Keratinocyte (primary cell): ENCODE data around the gene RNF182.

Source experiments
- EZH2 ChIP-seq: IDR thresholded peaks from one replicate; pipeline ENCODE4 v1.6.1; 2012; ENCODE audit warnings: inconsistent platforms, mild to moderate bottlenecking, low read length, moderate library complexity
- TF ChIP-seq, protein P1 (sequence below), 3 experiments: IDR thresholded peaks in 1 of 3; conservative IDR thresholded peaks in 1 of 3; optimal IDR thresholded peaks in 1 of 3; 2 replicates in 2 of 3; 3 replicates in 1 of 3; pipeline versions ENCODE3 to v1.5.1; 2011; ENCODE audit warnings: low read length in 3 of 3, mild to moderate bottlenecking in 3 of 3, moderate library complexity in 2 of 3, control low read depth in 1 of 3, inconsistent platforms in 1 of 3; ENCODE audit not compliant: insufficient read depth in 2 of 3; ENCODE audit errors: extremely low read depth in 1 of 3

GRCh38 chr6:13881621-13882165 lies 43.1 kb upstream of the RNF182 start:
- TF ChIP-seq, protein P1, sequence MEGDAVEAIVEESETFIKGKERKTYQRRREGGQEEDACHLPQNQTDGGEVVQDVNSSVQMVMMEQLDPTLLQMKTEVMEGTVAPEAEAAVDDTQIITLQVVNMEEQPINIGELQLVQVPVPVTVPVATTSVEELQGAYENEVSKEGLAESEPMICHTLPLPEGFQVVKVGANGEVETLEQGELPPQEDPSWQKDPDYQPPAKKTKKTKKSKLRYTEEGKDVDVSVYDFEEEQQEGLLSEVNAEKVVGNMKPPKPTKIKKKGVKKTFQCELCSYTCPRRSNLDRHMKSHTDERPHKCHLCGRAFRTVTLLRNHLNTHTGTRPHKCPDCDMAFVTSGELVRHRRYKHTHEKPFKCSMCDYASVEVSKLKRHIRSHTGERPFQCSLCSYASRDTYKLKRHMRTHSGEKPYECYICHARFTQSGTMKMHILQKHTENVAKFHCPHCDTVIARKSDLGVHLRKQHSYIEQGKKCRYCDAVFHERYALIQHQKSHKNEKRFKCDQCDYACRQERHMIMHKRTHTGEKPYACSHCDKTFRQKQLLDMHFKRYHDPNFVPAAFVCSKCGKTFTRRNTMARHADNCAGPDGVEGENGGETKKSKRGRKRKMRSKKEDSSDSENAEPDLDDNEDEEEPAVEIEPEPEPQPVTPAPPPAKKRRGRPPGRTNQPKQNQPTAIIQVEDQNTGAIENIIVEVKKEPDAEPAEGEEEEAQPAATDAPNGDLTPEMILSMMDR (optimal IDR thresholded peaks at IDR 0.05 in 1 of 3, IDR thresholded peaks at IDR 0.05 in 1 of 3, conservative IDR thresholded peaks at IDR 0.05 in 1 of 3; ENCODE audit: extremely low read depth in 1 of 3, insufficient read depth in 2 of 3, low read length in 3 of 3): no peak
- no peak for TF ChIP-seq EZH2
